Peyer's patch (tissue), 4 donors: ENCODE results near the gene ZFP62. TPM values are rescaled to one million over a fixed set of nuclear protein-coding genes. Genes with fewer than 3 reads are reported as not detected.

Experiments used
- DNase-seq, 3 donors: peaks; one replicate each; pipeline ENCODE4 v3.0.0-alpha.2; 2017 to 2019
- H3K27ac ChIP-seq, 4 donors: fragments of 200-600 bp; sonication (generic); one replicate each; pipeline ENCODE4 v1.5.1; 2016 to 2019
- H3K27me3 ChIP-seq, 2 donors: fragments of 200-600 bp; sonication (generic); one replicate each; pipeline ENCODE4 v1.5.1; 2019
- H3K36me3 ChIP-seq, 3 donors: fragments of 200-600 bp; sonication (generic); one replicate each; pipeline ENCODE4 v1.5.1; 2016 to 2019
- H3K4me1 ChIP-seq, 4 donors: fragments of 200-600 bp; sonication (generic); one replicate each; pipeline ENCODE4 v1.5.1; 2016 to 2019
- H3K4me3 ChIP-seq, 4 donors: fragments of 200-600 bp; sonication (generic); 1 replicate in 3 of 4; 2 replicates in 1 of 4; pipeline ENCODE4 v1.5.1; 2016 to 2019; ENCODE audit warnings: mild to moderate bottlenecking in 1 of 4
- H3K9me3 ChIP-seq, 4 donors: fragments of 200-600 bp; sonication (generic); one replicate each; pipeline ENCODE4 v1.5.1; 2016 to 2019; ENCODE audit warnings: mild to moderate bottlenecking in 1 of 4
- CTCF ChIP-seq, 6 experiments: fragments of 450-650 bp in 4 of 6; fragments of 200-600 bp in 2 of 6; sonication (generic) in 1 of 6; IDR thresholded peaks; one replicate each; pipeline ENCODE4 v1.5.1; 2017 to 2019; ENCODE audit warnings: antibody characterized with exemption in 6 of 6, mild to moderate bottlenecking in 3 of 6, moderate library complexity in 1 of 6
- POLR2A ChIP-seq, 2 donors: fragments of 450-650 bp; IDR thresholded peaks; one replicate each; pipeline ENCODE4 v1.5.1; 2017; ENCODE audit warnings: antibody characterized with exemption in 2 of 2, mild to moderate bottlenecking in 2 of 2, moderate library complexity in 2 of 2
- total RNA-seq, 4 donors: library from RNA; depleted of rRNA; stranded (reverse); fragments of >200 nt; gene quantifications; one replicate each; pipeline ENCODE4 v1.1.0, GENCODE V29; 2016

ZFP62 gene
- total RNA-seq, 4 donors from 2014 or later: 22.4 to 45.8 (median 36.4) TPM

GRCh38 chr5:180802325-180803180 lies 58.5 kb downstream of the ZFP62 start, which contains the start of gene MGAT1:
Gene MGAT1 (minus strand): TSS chr5:180802806. CDS start chr5:180792971, 9,835 bp downstream.
- Histone ChIP-seq H3K27me3 (no peaks in the 10 kb centered on the region), H3K4me1 (peaks cover 11 to 85% (median 63%) of the 10 kb centered on the region in 4 donors), H3K4me3 (peak within 1 kb of the TSS; percentile 73 to 97 (median 90)), H3K9me3 (no peaks in the 10 kb centered on the region), H3K36me3 (no peaks in the 10 kb centered on the region), H3K27ac (peak within 1 kb of the TSS; percentile 96 to 99 (median 98))
- TF ChIP-seq POLR2A (IDR thresholded peaks at IDR 0.05) (peak; percentile 76 to 88), CTCF (IDR thresholded peaks at IDR 0.05) (no peak)
- DNase-seq: peak; percentile 88 to 93 (median 91)

- no peaks in the 10 kb centered on the region for H3K27me3 ChIP-seq
- H3K27ac ChIP-seq: peak overlapping the region; percentile 96 to 99 (median 98)
- no peak for TF ChIP-seq CTCF (IDR thresholded peaks at IDR 0.05)
- no peak for TF ChIP-seq POLR2A (IDR thresholded peaks at IDR 0.05)
- peaks cover 11 to 82% (median 56%) of the 10 kb centered on the region in 4 donors for H3K4me1 ChIP-seq
- peak in 1 of 3 donors; percentile 7 for DNase-seq
- no peaks in the 10 kb centered on the region for H3K9me3 ChIP-seq
- peak overlapping the region; percentile 73 to 97 (median 90) for H3K4me3 ChIP-seq
- H3K36me3 ChIP-seq: no peaks in the 10 kb centered on the region
Measured at GRCh38 chr5:180801596-180802324, 59.3 kb downstream of the ZFP62 start.

GRCh38 chr5:180799902-180800801 lies 60.9 kb downstream of the ZFP62 start:
- peak in 1 of 6 experiments; percentile 15 for TF ChIP-seq CTCF (IDR thresholded peaks at IDR 0.05)
- no peak for TF ChIP-seq POLR2A (IDR thresholded peaks at IDR 0.05)
- no peaks in the 10 kb centered on the region for H3K9me3 ChIP-seq
- H3K27me3 ChIP-seq: no peaks in the 10 kb centered on the region
- DNase-seq: peak in 2 of 3 donors; percentile 58 to 74
- peaks cover 7 to 71% (median 44%) of the 10 kb centered on the region in 4 donors for H3K4me1 ChIP-seq
- H3K36me3 ChIP-seq: peaks cover 0 to 6% (median 0%) of the 10 kb centered on the region in 3 donors
- peak overlapping the region in 2 of 4 donors; percentile 73 to 97 for H3K4me3 ChIP-seq
- peak overlapping the region in 3 of 4 donors; percentile 34 to 96 (median 74) for H3K27ac ChIP-seq

GRCh38 chr5:180799194-180799593 lies 61.9 kb downstream of the ZFP62 start:
- H3K4me1 ChIP-seq: peaks cover 7 to 67% (median 36%) of the 10 kb centered on the region in 4 donors
- peaks cover 0 to 12% (median 0%) of the 10 kb centered on the region in 3 donors for H3K36me3 ChIP-seq
- no peaks in the 10 kb centered on the region for H3K9me3 ChIP-seq
- TF ChIP-seq CTCF (IDR thresholded peaks at IDR 0.05): peak in 4 of 6 experiments; percentile 30 to 60 (median 54)
- no peak for TF ChIP-seq POLR2A (IDR thresholded peaks at IDR 0.05)
- H3K27me3 ChIP-seq: no peaks in the 10 kb centered on the region
- peak overlapping the region in 1 of 4 donors; percentile 16 for H3K4me3 ChIP-seq
- peak overlapping the region in 2 of 4 donors; percentile 74 to 96 for H3K27ac ChIP-seq
- DNase-seq: peak in 2 of 3 donors; percentile 81 to 82
